Measurements from ENCODE around the gene LARP6. TPM values are rescaled to one million over a fixed set of nuclear protein-coding genes. Genes with fewer than 3 reads are reported as not detected.

Gene LARP6
- total RNA-seq, 2 experiments from 2014 or later: not detected

DNA sequence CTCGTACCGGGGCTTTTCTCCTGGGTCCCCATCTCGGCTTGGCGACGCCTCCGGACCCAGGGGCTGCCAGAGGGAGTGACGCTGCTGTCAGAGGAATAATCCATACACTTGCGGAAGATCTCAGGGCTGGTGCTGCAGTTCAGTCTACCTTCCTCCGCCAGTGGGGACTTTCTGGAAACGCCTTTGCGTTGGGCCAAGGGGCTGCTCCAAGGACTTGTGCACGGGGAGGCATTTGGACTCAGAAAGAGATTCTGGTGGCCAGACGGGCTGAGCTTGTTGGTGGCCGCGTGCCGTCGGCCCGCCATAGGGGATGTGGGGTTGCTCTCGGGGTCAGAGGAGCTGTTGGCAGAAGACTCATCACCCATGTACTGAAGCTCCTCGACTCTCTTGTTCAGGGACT is 21.8 kb downstream of the LARP6 start:
- H3K4me1 ChIP-seq (ENCODE audit: insufficient read depth, low read length, poor library complexity, severe bottlenecking): no peaks in the 10 kb centered on the region
- ChIA-PET POLR2A (no interaction called here), CTCF (ENCODE audit: unreplicated experiment) (no interaction called here)
- H3K27ac ChIP-seq (ENCODE audit: low read depth, low read length, poor library complexity, severe bottlenecking): no peak overlapping the region
- DNase-seq (ENCODE audit: low spot score): no peak
- no peaks in the 10 kb centered on the region for H3K9me2 ChIP-seq (ENCODE audit: insufficient read depth, low read length)
- BruUV-seq (replicated peaks): no TSS peak
- no peaks in the 10 kb centered on the region for H4K20me1 ChIP-seq (ENCODE audit: insufficient read depth, low read length)
- no peaks in the 10 kb centered on the region for H3K36me3 ChIP-seq (ENCODE audit: insufficient read depth, low read length)
- no peaks in the 10 kb centered on the region for H3K79me2 ChIP-seq (ENCODE audit: insufficient read depth, low read depth, low read length)
- TF ChIP-seq EZH2phosphoT487 (IDR thresholded peaks at IDR 0.05; ENCODE audit: borderline replicate concordance, low read depth, low read length) (no peak), CTCF (conservative IDR thresholded peaks at IDR 0.05; ENCODE audit: low read length) (no peak)
- H2AFZ ChIP-seq (ENCODE audit: low read length): no peak overlapping the region
- no peak overlapping the region for H3K4me2 ChIP-seq (ENCODE audit: low read length)
- H3K4me3 ChIP-seq (ENCODE audit: low read depth, low read length, poor library complexity, severe bottlenecking): no peak overlapping the region
- intact Hi-C loops (cut with micrococcal nuclease; ENCODE audit: unreplicated experiment): no loop called here
- H3K9me3 ChIP-seq (ENCODE audit: low read length): no peaks in the 10 kb centered on the region

- H2AFZ ChIP-seq (ENCODE audit: low read length): no peak overlapping the region
- POLR2A ChIA-PET: no interaction called here
- no peaks in the 10 kb centered on the region for H3K9me2 ChIP-seq (ENCODE audit: insufficient read depth, low read length)
- no TSS peak for BruUV-seq (replicated peaks)
- no peaks in the 10 kb centered on the region for H3K9me3 ChIP-seq (ENCODE audit: low read length)
- no peaks in the 10 kb centered on the region for H4K20me1 ChIP-seq (ENCODE audit: insufficient read depth, low read length)
- no peak for DNase-seq (ENCODE audit: low spot score)
- no peak for TF ChIP-seq EZH2phosphoT487 (IDR thresholded peaks at IDR 0.05; ENCODE audit: borderline replicate concordance, low read depth, low read length)
- no peak for TF ChIP-seq CTCF (conservative IDR thresholded peaks at IDR 0.05; ENCODE audit: low read length)
- CTCF ChIA-PET (ENCODE audit: unreplicated experiment): no interaction called here
- no peaks in the 10 kb centered on the region for H3K36me3 ChIP-seq (ENCODE audit: insufficient read depth, low read length)
- no peak overlapping the region for H3K4me3 ChIP-seq (ENCODE audit: low read depth, low read length, poor library complexity, severe bottlenecking)
- no peak overlapping the region for H3K4me2 ChIP-seq (ENCODE audit: low read length)
- H3K4me1 ChIP-seq (ENCODE audit: insufficient read depth, low read length, poor library complexity, severe bottlenecking): no peaks in the 10 kb centered on the region
- intact Hi-C loops (cut with micrococcal nuclease; ENCODE audit: unreplicated experiment): no loop called here
- H3K79me2 ChIP-seq (ENCODE audit: insufficient read depth, low read depth, low read length): no peaks in the 10 kb centered on the region
- no peak overlapping the region for H3K27ac ChIP-seq (ENCODE audit: low read depth, low read length, poor library complexity, severe bottlenecking)
Observed at GRCh38 chr15:70831094-70831911, 22.7 kb downstream of the LARP6 start.

DNA sequence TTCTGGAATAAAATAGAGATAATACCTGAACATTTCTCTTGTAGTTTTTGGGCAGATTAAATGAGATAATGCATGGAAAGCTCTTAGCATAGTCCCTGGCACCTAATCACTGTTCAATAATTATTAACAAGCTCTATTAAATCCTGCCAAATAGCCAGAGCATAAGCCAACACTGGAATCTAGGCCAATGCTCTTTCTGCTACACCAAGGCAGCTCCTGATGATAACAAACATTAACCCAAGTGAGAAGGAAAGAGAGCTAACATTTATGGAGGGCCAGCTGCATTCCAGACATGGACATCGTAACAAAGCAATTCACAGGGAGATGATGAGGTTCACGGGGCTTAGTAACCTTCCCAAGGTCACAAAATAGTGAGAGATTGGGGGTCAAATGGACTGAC is 23.3 kb downstream of the LARP6 start:
- no peaks in the 10 kb centered on the region for H3K79me2 ChIP-seq (ENCODE audit: insufficient read depth, low read depth, low read length)
- no peak overlapping the region for H3K27ac ChIP-seq (ENCODE audit: low read depth, low read length, poor library complexity, severe bottlenecking)
- H2AFZ ChIP-seq (ENCODE audit: low read length): no peak overlapping the region
- no peak for DNase-seq (ENCODE audit: low spot score)
- ChIA-PET CTCF (ENCODE audit: unreplicated experiment) (no interaction called here), POLR2A (no interaction called here)
- no peaks in the 10 kb centered on the region for H3K9me2 ChIP-seq (ENCODE audit: insufficient read depth, low read length)
- no peak overlapping the region for H3K4me2 ChIP-seq (ENCODE audit: low read length)
- TF ChIP-seq EZH2phosphoT487 (IDR thresholded peaks at IDR 0.05; ENCODE audit: borderline replicate concordance, low read depth, low read length) (no peak), CTCF (conservative IDR thresholded peaks at IDR 0.05; ENCODE audit: low read length) (no peak)
- no peak overlapping the region for H3K4me3 ChIP-seq (ENCODE audit: low read depth, low read length, poor library complexity, severe bottlenecking)
- H3K36me3 ChIP-seq (ENCODE audit: insufficient read depth, low read length): no peaks in the 10 kb centered on the region
- H4K20me1 ChIP-seq (ENCODE audit: insufficient read depth, low read length): no peaks in the 10 kb centered on the region
- BruUV-seq (replicated peaks): no TSS peak
- no peaks in the 10 kb centered on the region for H3K9me3 ChIP-seq (ENCODE audit: low read length)
- H3K4me1 ChIP-seq (ENCODE audit: insufficient read depth, low read length, poor library complexity, severe bottlenecking): no peaks in the 10 kb centered on the region
- intact Hi-C loops (cut with micrococcal nuclease; ENCODE audit: unreplicated experiment): no loop called here
